Ovary (tissue), 9 donors: ENCODE measurements around the gene KATNB1. TPM values are rescaled to one million over a fixed set of nuclear protein-coding genes. Genes with fewer than 3 reads are reported as not detected.

ENCODE experiments used
- DNase-seq, 5 donors: peaks; one replicate each; pipeline ENCODE4 v3.0.0-alpha.2; 2019 to 2020
- H3K27ac ChIP-seq, 2 donors: fragments of 200-600 bp; one replicate each; pipeline versions ENCODE4 v1.5.1 to v1.8.0; 2019 to 2022
- H3K27me3 ChIP-seq: fragments of 200-600 bp; one replicate; pipeline ENCODE4 v1.8.0; 2022
- H3K36me3 ChIP-seq: fragments of 200-600 bp; sonication (generic); one replicate; pipeline ENCODE4 v1.5.1; 2019
- H3K4me1 ChIP-seq: one replicate; pipeline ENCODE4 v1.8.1; 2013; ENCODE audit warnings: mild to moderate bottlenecking, moderate library complexity; ENCODE audit not compliant: insufficient read depth
- H3K4me3 ChIP-seq: fragments of 200-600 bp; sonication (generic); one replicate; pipeline ENCODE4 v1.5.1; 2017
- H3K9me3 ChIP-seq, 2 donors: fragments of 200-600 bp in 1 of 2; sonication (generic) in 1 of 2; one replicate each; pipeline versions ENCODE4 v1.5.1 to v1.8.1; 2013 to 2019; ENCODE audit warnings: mild to moderate bottlenecking in 1 of 2, moderate library complexity in 1 of 2
- CTCF ChIP-seq, 3 donors: fragments of 450-650 bp in 2 of 3; fragments of 200-600 bp in 1 of 3; IDR thresholded peaks; one replicate each; pipeline versions ENCODE4 v1.5.1 to v1.8.0; 2016 to 2022; ENCODE audit warnings: antibody characterized with exemption in 3 of 3, mild to moderate bottlenecking in 1 of 3
- EP300 ChIP-seq: sonication (generic); formaldehyde crosslinking; IDR thresholded peaks from one replicate; pipeline ENCODE4 v1.6.1; 2017; ENCODE audit warnings: antibody characterized with exemption
- POLR2A ChIP-seq: fragments of 450-650 bp; IDR thresholded peaks from one replicate; pipeline ENCODE4 v1.6.1; 2017; ENCODE audit warnings: antibody characterized with exemption, mild to moderate bottlenecking, moderate library complexity
- WGBS, 3 donors: extraction: QIAGEN DNeasy Blood & Tissue Kit in 1 of 3; methylation state at CpG; one replicate each; pipeline versions ENCODE4 v1.1.5 to v1.1.7; 2013 to 2017; 5-methylcytosine and 5-hydroxymethylcytosine counted together
- intact Hi-C, 4 donors: fragments of 100-400 bp; cut with DNase I; formaldehyde crosslinking; loops; one replicate each; pipeline versions ENCODE4 v1.11.0 to v1.15.1; 2022 to 2023
- polyA plus RNA-seq, 2 donors: library from polyadenylated mRNA; stranded (reverse); fragments of 200-250 nt in 1 of 2; fragments of 350-450 nt in 1 of 2; fragmentation: Illumina TruSeq in 1 of 2; extraction: RNeasy Lipid Tissue Mini Kit (QIAGEN cat#74804) in 1 of 2; gene quantifications; one replicate each; pipeline ENCODE4 v1.2.3, GENCODE V29; 2013 to 2014
- total RNA-seq, 7 donors: library from RNA; depleted of rRNA in 2 of 7; stranded (reverse); fragments of >200 nt in 2 of 7; fragmentation: NEBNext Ultra II Directional in 3 of 7; extraction: Animal tissue kit (Norgen Biotek cat#: 25700) in 3 of 7; gene quantifications; one replicate each; pipeline versions ENCODE4 v1.1.0 to v1.2.4, GENCODE V29; 2016 to 2023
- donor health status: DM: no; HTN: no; CAD: no; lungs with moderate emphysema.
- donor health status: DM: no; HTN: no; CAD: no.
- donor health status: Bipolar disorder and iron deficiency.
- donor health status: DM: yes; HTN: yes; CAD: no.
- donor health status: DM: no; HTN: no; CAD: no.
- donor health status: DM: yes; HTN: yes; CAD: no.

KATNB1 gene
- total and polyA plus RNA-seq, 9 donors = 3.4 to 20.2 (median 12.5) TPM

GRCh38 chr16:57688987-57689761 is 46.4 kb upstream of the KATNB1 start:
- Histone ChIP-seq H3K27me3 (no peaks in the 10 kb centered on the region), H3K4me1 (no peaks in the 10 kb centered on the region), H3K27ac (no peak overlapping the region), H3K9me3 (no peaks in the 10 kb centered on the region), H3K4me3 (no peak overlapping the region), H3K36me3 (no peaks in the 10 kb centered on the region)
- DNase-seq = no peak
- intact Hi-C loops = no loop called here
- 30 to 37% (median 35%) methylated on average over 15 of the region's 15 CpGs for WGBS, 3 donors
- no peak for TF ChIP-seq POLR2A
- no peak for TF ChIP-seq EP300
- no peak for TF ChIP-seq CTCF (IDR thresholded peaks at IDR 0.05)

- TF ChIP-seq EP300 (no peak), CTCF (IDR thresholded peaks at IDR 0.05) (no peak), POLR2A (no peak)
- 57 to 63% (median 57%) methylated on average over 13 of the region's 13 CpGs for WGBS, 3 donors
- no peak overlapping the region for H3K27ac ChIP-seq
- no peaks in the 10 kb centered on the region for H3K36me3 ChIP-seq
- no peaks in the 10 kb centered on the region for H3K27me3 ChIP-seq
- intact Hi-C loops = no loop called here
- H3K4me1 ChIP-seq = peaks cover 1% of the 10 kb centered on the region
- H3K4me3 ChIP-seq = no peak overlapping the region
- H3K9me3 ChIP-seq = no peaks in the 10 kb centered on the region
- peak in 1 of 5 donors; percentile 11 for DNase-seq
Observed at GRCh38 chr16:57689762-57690558, 45.6 kb upstream of the KATNB1 start.

- H3K36me3 ChIP-seq = no peaks in the 10 kb centered on the region
- H3K4me1 ChIP-seq = peaks cover 1% of the 10 kb centered on the region
- H3K4me3 ChIP-seq = no peak overlapping the region
- WGBS, 3 donors = 66 to 75% (median 67%) methylated on average over 3 to 4 of the region's 4 CpGs
- no peaks in the 10 kb centered on the region for H3K9me3 ChIP-seq
- no peak for DNase-seq
- TF ChIP-seq CTCF (IDR thresholded peaks at IDR 0.05) (no peak), EP300 (no peak), POLR2A (no peak)
- no peak overlapping the region for H3K27ac ChIP-seq
- intact Hi-C loops = no loop called here
- no peaks in the 10 kb centered on the region for H3K27me3 ChIP-seq
Observed at GRCh38 chr16:57690782-57691471, 44.6 kb upstream of the KATNB1 start.

- Histone ChIP-seq H3K27me3 (no peaks in the 10 kb centered on the region), H3K36me3 (no peaks in the 10 kb centered on the region), H3K4me1 (peaks cover 1% of the 10 kb centered on the region), H3K27ac (no peak overlapping the region), H3K4me3 (no peak overlapping the region), H3K9me3 (no peaks in the 10 kb centered on the region)
- TF ChIP-seq EP300 = no peak
- TF ChIP-seq POLR2A = no peak
- no peak for TF ChIP-seq CTCF (IDR thresholded peaks at IDR 0.05)
- intact Hi-C loops = no loop called here
- 43 to 50% methylated on average over 2 of the region's 2 CpGs; no CpG with 5 or more reads in 1 of the 3 donors for WGBS, 3 donors
- no peak for DNase-seq
Observed at GRCh38 chr16:57692636-57693035, 42.9 kb upstream of the KATNB1 start.
